ENCODE results near the gene CEBPE.

CEBPE gene

DNA sequence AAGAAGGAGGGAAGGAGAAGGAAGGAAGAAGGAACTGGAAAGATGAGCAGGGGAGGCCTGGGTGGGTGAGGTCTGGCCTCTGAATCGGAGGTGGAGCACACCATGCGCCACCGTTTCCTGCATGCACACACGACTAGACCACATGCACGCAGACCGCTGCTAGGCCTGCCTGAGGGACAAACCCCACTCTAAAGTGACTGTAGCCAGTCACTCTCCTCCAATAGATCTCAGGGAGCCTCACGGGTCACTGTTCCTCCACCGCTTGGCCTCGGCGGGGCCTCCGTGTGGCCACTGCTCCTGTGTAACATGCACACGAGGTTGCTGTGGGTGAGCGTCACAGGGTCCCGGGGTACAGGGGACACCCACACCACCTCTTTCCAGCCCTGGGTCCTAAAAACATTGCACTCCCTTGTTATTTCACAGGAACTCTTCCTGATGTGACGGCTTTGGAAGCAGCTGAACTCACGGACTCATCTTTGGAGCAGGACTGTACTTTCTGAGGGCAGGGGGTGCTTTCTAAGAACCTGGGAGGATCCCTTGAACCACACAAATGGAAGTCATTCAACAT lies 17.6 kb upstream of the CEBPE start:
- no peak for TF ChIP-seq ZNF565 (CRISPR knock-in tag; conservative IDR thresholded peaks at IDR 0.05; ENCODE audit: low read depth)
- TF ChIP-seq CSDC2 (CRISPR knock-in tag; IDR thresholded peaks at IDR 0.05): no peak
- no peak for TF ChIP-seq PATZ1 (CRISPR knock-in tag; IDR thresholded peaks at IDR 0.05; ENCODE audit: borderline replicate concordance)
- no peak for TF ChIP-seq CREB5 (CRISPR knock-in tag; IDR thresholded peaks at IDR 0.05; ENCODE audit: low read depth)
- no peak for TF ChIP-seq TCF4 (CRISPR knock-in tag; IDR thresholded peaks at IDR 0.05; ENCODE audit: borderline replicate concordance)
- TF ChIP-seq, protein P1, sequence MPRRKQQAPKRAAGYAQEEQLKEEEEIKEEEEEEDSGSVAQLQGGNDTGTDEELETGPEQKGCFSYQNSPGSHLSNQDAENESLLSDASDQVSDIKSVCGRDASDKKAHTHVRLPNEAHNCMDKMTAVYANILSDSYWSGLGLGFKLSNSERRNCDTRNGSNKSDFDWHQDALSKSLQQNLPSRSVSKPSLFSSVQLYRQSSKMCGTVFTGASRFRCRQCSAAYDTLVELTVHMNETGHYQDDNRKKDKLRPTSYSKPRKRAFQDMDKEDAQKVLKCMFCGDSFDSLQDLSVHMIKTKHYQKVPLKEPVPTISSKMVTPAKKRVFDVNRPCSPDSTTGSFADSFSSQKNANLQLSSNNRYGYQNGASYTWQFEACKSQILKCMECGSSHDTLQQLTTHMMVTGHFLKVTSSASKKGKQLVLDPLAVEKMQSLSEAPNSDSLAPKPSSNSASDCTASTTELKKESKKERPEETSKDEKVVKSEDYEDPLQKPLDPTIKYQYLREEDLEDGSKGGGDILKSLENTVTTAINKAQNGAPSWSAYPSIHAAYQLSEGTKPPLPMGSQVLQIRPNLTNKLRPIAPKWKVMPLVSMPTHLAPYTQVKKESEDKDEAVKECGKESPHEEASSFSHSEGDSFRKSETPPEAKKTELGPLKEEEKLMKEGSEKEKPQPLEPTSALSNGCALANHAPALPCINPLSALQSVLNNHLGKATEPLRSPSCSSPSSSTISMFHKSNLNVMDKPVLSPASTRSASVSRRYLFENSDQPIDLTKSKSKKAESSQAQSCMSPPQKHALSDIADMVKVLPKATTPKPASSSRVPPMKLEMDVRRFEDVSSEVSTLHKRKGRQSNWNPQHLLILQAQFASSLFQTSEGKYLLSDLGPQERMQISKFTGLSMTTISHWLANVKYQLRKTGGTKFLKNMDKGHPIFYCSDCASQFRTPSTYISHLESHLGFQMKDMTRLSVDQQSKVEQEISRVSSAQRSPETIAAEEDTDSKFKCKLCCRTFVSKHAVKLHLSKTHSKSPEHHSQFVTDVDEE (CRISPR knock-in tag; IDR thresholded peaks at IDR 0.05): no peak
- TF ChIP-seq TOX (CRISPR knock-in tag; IDR thresholded peaks at IDR 0.05; ENCODE audit: borderline replicate concordance): no peak
- TF ChIP-seq ZFP30 (CRISPR knock-in tag; IDR thresholded peaks at IDR 0.05): no peak
- TF ChIP-seq ISL1 (CRISPR knock-in tag; IDR thresholded peaks at IDR 0.05): no peak
- TF ChIP-seq BACH2 (CRISPR knock-in tag; IDR thresholded peaks at IDR 0.05; ENCODE audit: borderline replicate concordance): no peak
- TF ChIP-seq ARNTL (CRISPR knock-in tag; IDR thresholded peaks at IDR 0.05; ENCODE audit: borderline replicate concordance, low read depth): no peak
- TF ChIP-seq, protein P2, sequence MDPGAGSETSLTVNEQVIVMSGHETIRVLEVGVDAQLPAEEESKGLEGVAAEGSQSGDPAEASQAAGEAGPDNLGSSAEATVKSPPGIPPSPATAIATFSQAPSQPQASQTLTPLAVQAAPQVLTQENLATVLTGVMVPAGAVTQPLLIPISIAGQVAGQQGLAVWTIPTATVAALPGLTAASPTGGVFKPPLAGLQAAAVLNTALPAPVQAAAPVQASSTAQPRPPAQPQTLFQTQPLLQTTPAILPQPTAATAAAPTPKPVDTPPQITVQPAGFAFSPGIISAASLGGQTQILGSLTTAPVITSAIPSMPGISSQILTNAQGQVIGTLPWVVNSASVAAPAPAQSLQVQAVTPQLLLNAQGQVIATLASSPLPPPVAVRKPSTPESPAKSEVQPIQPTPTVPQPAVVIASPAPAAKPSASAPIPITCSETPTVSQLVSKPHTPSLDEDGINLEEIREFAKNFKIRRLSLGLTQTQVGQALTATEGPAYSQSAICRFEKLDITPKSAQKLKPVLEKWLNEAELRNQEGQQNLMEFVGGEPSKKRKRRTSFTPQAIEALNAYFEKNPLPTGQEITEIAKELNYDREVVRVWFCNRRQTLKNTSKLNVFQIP (CRISPR knock-in tag; IDR thresholded peaks at IDR 0.05; ENCODE audit: borderline replicate concordance, low read depth): no peak
- ATAC-seq: no peak

GRCh38 chr14:23132970-23133369 lies 13.9 kb upstream of the CEBPE start:
- ATAC-seq: no peak
- TF ChIP-seq ISL1 (CRISPR knock-in tag; IDR thresholded peaks at IDR 0.05): no peak

DNA sequence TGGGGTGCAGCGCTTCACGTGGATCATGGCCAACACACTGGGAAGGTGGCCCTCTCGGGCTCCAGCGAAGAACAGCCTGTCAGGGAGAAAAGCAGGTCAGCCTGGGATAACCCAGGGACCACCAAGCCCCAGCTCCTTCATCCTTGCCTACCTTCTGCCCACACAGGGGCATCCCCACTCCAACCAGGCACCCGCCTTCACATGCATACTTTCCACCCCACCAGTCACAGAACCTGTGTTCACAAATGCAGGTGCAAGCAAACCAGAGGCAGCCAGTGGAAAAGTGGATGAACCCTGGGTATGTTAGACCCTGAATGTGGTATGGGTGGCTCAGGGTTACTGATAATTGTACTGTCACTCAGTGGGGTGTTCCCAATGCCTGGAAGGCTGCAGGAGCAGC lies 12.4 kb upstream of the CEBPE start:
- TF ChIP-seq ZNF8 (CRISPR knock-in tag; IDR thresholded peaks at IDR 0.05) (no peak), CSDC2 (CRISPR knock-in tag; IDR thresholded peaks at IDR 0.05) (no peak), RARB (CRISPR knock-in tag; IDR thresholded peaks at IDR 0.05) (no peak), OSR1 (CRISPR knock-in tag; IDR thresholded peaks at IDR 0.05) (no peak), ZNF565 (CRISPR knock-in tag; conservative IDR thresholded peaks at IDR 0.05; ENCODE audit: low read depth) (no peak), SNAI2 (CRISPR knock-in tag; IDR thresholded peaks at IDR 0.05) (no peak), ZC3H10 (CRISPR knock-in tag; IDR thresholded peaks at IDR 0.05) (no peak)
- TF ChIP-seq, protein P3, sequence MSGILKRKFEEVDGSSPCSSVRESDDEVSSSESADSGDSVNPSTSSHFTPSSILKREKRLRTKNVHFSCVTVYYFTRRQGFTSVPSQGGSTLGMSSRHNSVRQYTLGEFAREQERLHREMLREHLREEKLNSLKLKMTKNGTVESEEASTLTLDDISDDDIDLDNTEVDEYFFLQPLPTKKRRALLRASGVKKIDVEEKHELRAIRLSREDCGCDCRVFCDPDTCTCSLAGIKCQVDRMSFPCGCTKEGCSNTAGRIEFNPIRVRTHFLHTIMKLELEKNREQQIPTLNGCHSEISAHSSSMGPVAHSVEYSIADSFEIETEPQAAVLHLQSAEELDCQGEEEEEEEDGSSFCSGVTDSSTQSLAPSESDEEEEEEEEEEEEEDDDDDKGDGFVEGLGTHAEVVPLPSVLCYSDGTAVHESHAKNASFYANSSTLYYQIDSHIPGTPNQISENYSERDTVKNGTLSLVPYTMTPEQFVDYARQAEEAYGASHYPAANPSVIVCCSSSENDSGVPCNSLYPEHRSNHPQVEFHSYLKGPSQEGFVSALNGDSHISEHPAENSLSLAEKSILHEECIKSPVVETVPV (CRISPR knock-in tag; IDR thresholded peaks at IDR 0.05): no peak
- ATAC-seq: no peak

DNA sequence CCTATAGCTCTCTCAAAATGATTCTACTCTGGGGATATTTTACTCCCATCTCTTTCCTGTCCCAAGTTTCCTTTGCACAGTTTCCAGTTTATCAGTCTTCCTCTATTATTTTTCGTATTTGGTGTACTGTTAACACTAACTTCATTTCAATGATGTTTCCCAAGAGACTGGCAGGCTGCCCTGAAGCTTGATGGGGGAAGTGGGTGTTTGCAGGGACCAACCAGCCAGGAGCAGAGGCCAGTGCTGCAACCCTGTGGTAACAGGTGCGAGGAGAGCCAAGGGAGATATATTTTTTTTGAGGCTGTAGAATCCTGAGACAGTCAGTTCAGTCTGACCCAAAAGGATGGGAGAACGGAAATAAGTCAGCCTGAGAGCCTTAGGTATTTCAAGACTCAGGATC lies 11.8 kb upstream of the CEBPE start:
- ATAC-seq: no peak
- no peak for TF ChIP-seq TOX (CRISPR knock-in tag; IDR thresholded peaks at IDR 0.05; ENCODE audit: borderline replicate concordance)
- TF ChIP-seq RARB (CRISPR knock-in tag; IDR thresholded peaks at IDR 0.05): no peak
- TF ChIP-seq ZC3H10 (CRISPR knock-in tag; IDR thresholded peaks at IDR 0.05): no peak
- no peak for TF ChIP-seq ISL1 (CRISPR knock-in tag; IDR thresholded peaks at IDR 0.05)
- TF ChIP-seq GLIS3 (CRISPR knock-in tag; IDR thresholded peaks at IDR 0.05): no peak
- no peak for TF ChIP-seq SNAI2 (CRISPR knock-in tag; IDR thresholded peaks at IDR 0.05)
- no peak for TF ChIP-seq ESRRG (CRISPR knock-in tag; IDR thresholded peaks at IDR 0.05)
- TF ChIP-seq CREB5 (CRISPR knock-in tag; IDR thresholded peaks at IDR 0.05; ENCODE audit: low read depth): no peak
- TF ChIP-seq TCF4 (CRISPR knock-in tag; IDR thresholded peaks at IDR 0.05; ENCODE audit: borderline replicate concordance): no peak
- no peak for TF ChIP-seq ZFP30 (CRISPR knock-in tag; IDR thresholded peaks at IDR 0.05)
- TF ChIP-seq ZNF565 (CRISPR knock-in tag; conservative IDR thresholded peaks at IDR 0.05; ENCODE audit: low read depth): no peak
- no peak for TF ChIP-seq ZNF70 (CRISPR knock-in tag; IDR thresholded peaks at IDR 0.05)
- TF ChIP-seq BACH2 (CRISPR knock-in tag; IDR thresholded peaks at IDR 0.05; ENCODE audit: borderline replicate concordance): no peak
- TF ChIP-seq OSR1 (CRISPR knock-in tag; IDR thresholded peaks at IDR 0.05): no peak
- no peak for TF ChIP-seq ARNTL (CRISPR knock-in tag; IDR thresholded peaks at IDR 0.05; ENCODE audit: borderline replicate concordance, low read depth)
- no peak for TF ChIP-seq ZNF8 (CRISPR knock-in tag; IDR thresholded peaks at IDR 0.05)
- TF ChIP-seq, protein P2 (CRISPR knock-in tag; IDR thresholded peaks at IDR 0.05; ENCODE audit: borderline replicate concordance, low read depth): no peak
- no peak for TF ChIP-seq PPARA (CRISPR knock-in tag; IDR thresholded peaks at IDR 0.05; ENCODE audit: borderline replicate concordance)
